K562 (cell line): Measurements from ENCODE around the gene GPN3. TPM values are rescaled to one million over a fixed set of nuclear protein-coding genes. Genes with fewer than 3 reads are reported as not detected.

Experiments
- BHLHE40 ChIP-seq: IDR thresholded peaks from 2 replicates; pipeline ENCODE4 v1.6.1; 2011; ENCODE audit warnings: low read length, improper control_type of control experiment
- CREB5 ChIP-seq: fragments of 250-450 bp; sonication (Bioruptor Pico); IDR thresholded peaks from 2 replicates; pipeline ENCODE4 v1.5.0; 2020; ENCODE audit warnings: mild to moderate bottlenecking
- ETV5 ChIP-seq: sonication (generic); formaldehyde crosslinking; IDR thresholded peaks from 2 replicates; pipeline ENCODE4 v1.4.0; 2020; ENCODE audit warnings: low read depth, mild to moderate bottlenecking, missing genetic modification reagents
- FOXO4 ChIP-seq: fragments of 450-650 bp; formaldehyde crosslinking; IDR thresholded peaks from 2 replicates; pipeline ENCODE4 v1.4.0; 2020; ENCODE audit warnings: mild to moderate bottlenecking, moderate library complexity
- PATZ1 ChIP-seq: fragments of 250-450 bp; sonication (Bioruptor Pico); IDR thresholded peaks from 2 replicates; pipeline ENCODE4 v1.5.0; 2020; ENCODE audit warnings: mild to moderate bottlenecking, borderline replicate concordance
- POLR2AphosphoS2 ChIP-seq: IDR thresholded peaks from 2 replicates; pipeline ENCODE4 v1.6.1; 2012; ENCODE audit warnings: low read length, improper control_type of control experiment
- RFX7 ChIP-seq: fragments of 250-450 bp; sonication (Bioruptor Pico); IDR thresholded peaks from 2 replicates; pipeline ENCODE4 v1.5.1; 2021; ENCODE audit warnings: mild to moderate bottlenecking
- SMAD4 ChIP-seq: fragments of 250-450 bp; sonication (Bioruptor Pico); conservative IDR thresholded peaks from 2 replicates; pipeline ENCODE4 v1.8.0; 2021; ENCODE audit warnings: inconsistent platforms, mild to moderate bottlenecking, moderate library complexity
- TCFL5 ChIP-seq: fragments of 250-450 bp; sonication (Bioruptor Pico); conservative IDR thresholded peaks from 2 replicates; pipeline ENCODE4 v1.6.1; 2021; ENCODE audit warnings: mild to moderate bottlenecking, moderate library complexity, matching md5 sums
- THAP12 ChIP-seq: fragments of 250-450 bp; sonication (Bioruptor Pico); IDR thresholded peaks from 2 replicates; pipeline ENCODE4 v1.9.0; 2021; ENCODE audit warnings: mild to moderate bottlenecking, inconsistent platforms
- ZBTB33 ChIP-seq: sonication (generic); formaldehyde crosslinking; IDR thresholded peaks from 2 replicates; pipeline ENCODE4 v1.8.1; 2023; ENCODE audit warnings: mild to moderate bottlenecking, missing genetic modification reagents
- ZNF75A ChIP-seq: fragments of 450-650 bp; formaldehyde crosslinking; IDR thresholded peaks from 2 replicates; pipeline ENCODE4 v1.4.0; 2020; ENCODE audit warnings: mild to moderate bottlenecking
- polyA plus RNA-seq, 8 experiments: library from polyadenylated mRNA; depleted of rRNA in 4 of 8; stranded (reverse) in 5 of 8; unstranded in 3 of 8; fragments of >200 nt; fragmentation: Nextera tagmentation in 2 of 8; fragmentation: Illumina TruSeq in 1 of 8; extraction: Ambion mirVana in 2 of 8; extraction: Trizol in 1 of 8; gene quantifications; 2 replicates each; pipeline versions ENCODE4 v1.2.1 to v1.2.3, GENCODE V29; 2011 to 2014; ENCODE audit warnings: inconsistent platforms in 1 of 8, missing spikeins in 1 of 8
- total RNA-seq, 7 experiments: library from RNA; depleted of rRNA in 6 of 7; stranded (reverse); fragments of >200 nt in 6 of 7; fragmentation: Illumina TruSeq in 2 of 7; extraction: Trizol in 2 of 7; gene quantifications; 2 replicates each; pipeline versions ENCODE4 v1.2.1 to v1.2.3, GENCODE V29; 2011 to 2021; ENCODE audit warnings: low replicate concordance in 1 of 7
- TF ChIP-seq, protein P1 (sequence below): fragments of 150-350 bp; IDR thresholded peaks from 2 replicates; pipeline ENCODE4 v1.6.1; 2014; ENCODE audit warnings: low read depth, mild to moderate bottlenecking, low read length, borderline replicate concordance

The GPN3 gene
- total and polyA plus RNA-seq, 9 of the 15 experiments (the other 6 are each of a cell fraction or from before 2014, with no cell fraction given): 35.8 to 123 (median 64.2) TPM

DNA sequence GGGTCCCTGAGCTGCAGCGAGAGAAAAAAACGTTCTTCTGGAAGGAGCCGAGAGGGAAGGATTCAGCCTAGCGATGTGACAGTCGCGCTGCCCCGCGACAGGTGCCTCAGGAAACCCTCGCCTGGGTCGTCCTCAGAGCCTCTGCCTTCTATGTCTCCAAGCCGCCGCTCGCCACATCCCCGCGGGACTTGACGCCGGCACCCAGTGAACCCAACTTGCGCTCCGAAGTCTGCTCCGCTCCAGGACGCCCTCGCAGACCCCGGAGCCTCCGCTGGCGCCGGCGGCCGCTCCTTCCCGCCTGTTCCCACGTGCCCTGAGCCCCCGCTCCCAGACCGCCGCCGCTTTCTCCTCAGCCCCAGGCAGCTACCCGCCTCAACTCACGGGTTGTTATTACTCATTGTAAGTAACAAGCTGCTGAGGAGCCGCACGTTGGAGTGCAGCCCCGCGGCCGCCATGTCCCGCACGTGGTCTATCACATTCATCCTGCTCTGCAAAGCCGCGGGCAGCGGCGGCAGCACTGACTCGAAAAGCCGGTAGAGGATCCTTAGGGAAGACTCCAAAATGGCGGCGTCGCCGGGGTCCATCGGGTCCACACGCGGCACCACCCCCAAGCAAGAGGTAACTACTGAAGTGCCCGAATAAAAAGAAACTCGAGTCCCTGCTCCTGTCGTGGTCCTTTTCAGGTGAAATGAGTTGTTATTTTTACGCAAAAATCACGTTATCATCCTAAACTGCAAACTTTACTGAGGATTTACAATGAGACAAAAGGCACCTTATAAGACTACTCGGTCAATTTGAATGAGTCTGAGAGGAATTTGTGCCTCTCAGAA is 64.7 kb downstream of the GPN3 start, which contains the start of gene ANAPC7 (continued):
- TF ChIP-seq RFX7 (no peak), POLR2AphosphoS2 (no peak), ZBTB33 (CRISPR knock-in tag) (no peak), CREB5 (CRISPR knock-in tag) (no peak), SMAD4 (CRISPR knock-in tag) (no peak), BHLHE40 (peak; percentile 43; the same call in 1 of the 2 replicates), TCFL5 (no peak), THAP12 (CRISPR knock-in tag) (no peak), PATZ1 (CRISPR knock-in tag) (no peak), FOXO4 (no peak), ETV5 (CRISPR knock-in tag) (no peak), ZNF75A (no peak)
- TF ChIP-seq, protein P1, sequence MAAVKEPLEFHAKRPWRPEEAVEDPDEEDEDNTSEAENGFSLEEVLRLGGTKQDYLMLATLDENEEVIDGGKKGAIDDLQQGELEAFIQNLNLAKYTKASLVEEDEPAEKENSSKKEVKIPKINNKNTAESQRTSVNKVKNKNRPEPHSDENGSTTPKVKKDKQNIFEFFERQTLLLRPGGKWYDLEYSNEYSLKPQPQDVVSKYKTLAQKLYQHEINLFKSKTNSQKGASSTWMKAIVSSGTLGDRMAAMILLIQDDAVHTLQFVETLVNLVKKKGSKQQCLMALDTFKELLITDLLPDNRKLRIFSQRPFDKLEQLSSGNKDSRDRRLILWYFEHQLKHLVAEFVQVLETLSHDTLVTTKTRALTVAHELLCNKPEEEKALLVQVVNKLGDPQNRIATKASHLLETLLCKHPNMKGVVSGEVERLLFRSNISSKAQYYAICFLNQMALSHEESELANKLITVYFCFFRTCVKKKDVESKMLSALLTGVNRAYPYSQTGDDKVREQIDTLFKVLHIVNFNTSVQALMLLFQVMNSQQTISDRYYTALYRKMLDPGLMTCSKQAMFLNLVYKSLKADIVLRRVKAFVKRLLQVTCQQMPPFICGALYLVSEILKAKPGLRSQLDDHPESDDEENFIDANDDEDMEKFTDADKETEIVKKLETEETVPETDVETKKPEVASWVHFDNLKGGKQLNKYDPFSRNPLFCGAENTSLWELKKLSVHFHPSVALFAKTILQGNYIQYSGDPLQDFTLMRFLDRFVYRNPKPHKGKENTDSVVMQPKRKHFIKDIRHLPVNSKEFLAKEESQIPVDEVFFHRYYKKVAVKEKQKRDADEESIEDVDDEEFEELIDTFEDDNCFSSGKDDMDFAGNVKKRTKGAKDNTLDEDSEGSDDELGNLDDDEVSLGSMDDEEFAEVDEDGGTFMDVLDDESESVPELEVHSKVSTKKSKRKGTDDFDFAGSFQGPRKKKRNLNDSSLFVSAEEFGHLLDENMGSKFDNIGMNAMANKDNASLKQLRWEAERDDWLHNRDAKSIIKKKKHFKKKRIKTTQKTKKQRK: no peak
